GM12878 (cell line): ENCODE measurements around the gene EPN1. TPM values are rescaled to one million over a fixed set of nuclear protein-coding genes. Genes with fewer than 3 reads are reported as not detected.

Experiments
- ATAC-seq: fragments of 200-7000 bp; cut with Tn5 transposase; 3 replicates; pipeline ENCODE4 v1.9.1; 2020; ENCODE audit warnings: mild to moderate bottlenecking, moderate library complexity
- BruUV-seq: library from RNA; stranded (reverse); fragments of 400-500 nt; replicated peaks from 2 replicates; lab custom pipeline; 2021; lab: Mats Ljungman, UMichigan
- CTCF ChIA-PET: fragments of 300-600 bp; sonication (Branson Sonifier 250); formaldehyde crosslinking; extraction: SDS; loops from one replicate; lab custom pipeline; 2021; ENCODE audit warnings: inconsistent platforms; lab: Yijun Ruan, JAX
- POLR2A ChIA-PET: fragments of 350-600 bp; formaldehyde crosslinking; extraction: SDS; loops from one replicate; lab custom pipeline; 2021; ENCODE audit warnings: inconsistent platforms; lab: Charles Lee
- RAD21 ChIA-PET: fragments of 300-600 bp; sonication (Branson Sonifier 250); formaldehyde crosslinking; loops from one replicate; lab custom pipeline; 2023; ENCODE audit warnings: antibody characterized with exemption; ENCODE audit not compliant: unreplicated experiment; lab: Charles Lee
- SMC1A ChIA-PET: fragments of 300-600 bp; sonication (Branson Sonifier 250); formaldehyde crosslinking; loops from one replicate; lab custom pipeline; 2023; ENCODE audit not compliant: unreplicated experiment, uncharacterized antibody; lab: Charles Lee
- DNase-seq: peaks from one replicate; pipeline ENCODE4 v3.0.0-alpha.2; 2011; ENCODE audit warnings: low read depth, low spot score
- FAIRE-seq: peaks from 3 replicates; lab custom pipeline; 2011; peaks lifted over from hg19 to GRCh38; lab: Jason Lieb, UNC
- H2AFZ ChIP-seq: 2 replicates; pipeline ENCODE4 v1.6.0; 2011; ENCODE audit warnings: low read depth, low read length, control low read depth; ENCODE audit not compliant: control insufficient read depth
- H3K27ac ChIP-seq: 2 replicates; pipeline ENCODE4 v1.5.1; 2011; ENCODE audit warnings: control low read depth; ENCODE audit not compliant: control insufficient read depth, insufficient read depth
- H3K27me3 ChIP-seq, 2 experiments: replicated peaks in 1 of 2; 2 replicates each; pipeline versions ENCODE4 v1.6.0 to v1.6.1; 2011; ENCODE audit warnings: low read length in 1 of 2; ENCODE audit not compliant: control insufficient read depth in 2 of 2, insufficient read depth in 2 of 2
- H3K36me3 ChIP-seq, 2 experiments: 2 replicates each; pipeline ENCODE4 v1.5.1; 2011; ENCODE audit warnings: low read length in 1 of 2; ENCODE audit not compliant: control insufficient read depth in 2 of 2, insufficient read depth in 2 of 2
- H3K4me1 ChIP-seq: 2 replicates; pipeline ENCODE4 v1.6.1; 2011; ENCODE audit warnings: mild to moderate bottlenecking, low read length, moderate library complexity, mixed read lengths; ENCODE audit not compliant: control insufficient read depth, insufficient read depth
- H3K4me2 ChIP-seq: 2 replicates; pipeline ENCODE4 v1.6.0; 2011; ENCODE audit warnings: control low read depth; ENCODE audit not compliant: control insufficient read depth, insufficient read depth
- H3K4me3 ChIP-seq: fragments of 200-600 bp; sonication (generic); 2 replicates; pipeline ENCODE4 v1.5.1; 2016
- H3K79me2 ChIP-seq: 2 replicates; pipeline ENCODE4 v1.6.0; 2011; ENCODE audit warnings: low read length; ENCODE audit not compliant: control insufficient read depth, insufficient read depth
- H3K9ac ChIP-seq: 2 replicates; pipeline ENCODE4 v1.8.0; 2011; ENCODE audit warnings: low read length, control low read depth, mixed read lengths; ENCODE audit not compliant: control insufficient read depth, insufficient read depth
- H3K9me3 ChIP-seq: replicated peaks from 3 replicates; pipeline ENCODE4 v1.5.1; 2011; ENCODE audit warnings: mild to moderate bottlenecking, low read length; ENCODE audit not compliant: control insufficient read depth, insufficient read depth
- H4K20me1 ChIP-seq: 2 replicates; pipeline ENCODE4 v1.6.0; 2011; ENCODE audit not compliant: control insufficient read depth, insufficient read depth
- HCFC1 ChIP-seq: fragments of 150-350 bp; IDR thresholded peaks from 2 replicates; pipeline ENCODE4 v1.6.1; 2014; ENCODE audit warnings: low read length
- NBN ChIP-seq: fragments of 450-650 bp; IDR thresholded peaks from 2 replicates; pipeline ENCODE4 v1.6.1; 2016
- POLR2AphosphoS2 ChIP-seq: IDR thresholded peaks from 2 replicates; pipeline ENCODE4 v1.6.1; 2011; ENCODE audit warnings: low read depth, mild to moderate bottlenecking, low read length, improper control_type of control experiment, moderate library complexity
- RCOR1 ChIP-seq: conservative IDR thresholded peaks from 2 replicates; pipeline ENCODE4 v1.6.1; 2012; ENCODE audit warnings: low read depth, low read length, improper control_type of control experiment
- WGBS: methylation state at CpG from one replicate; pipeline ENCODE4 v1.1.6; 2016; ENCODE audit warnings: low lambda C conversion rate; ENCODE audit not compliant: insufficient replicate concordance, insufficient coverage; ENCODE audit errors: missing lambda C conversion rate; 5-methylcytosine and 5-hydroxymethylcytosine counted together
- in situ Hi-C: fragments of 300-500 bp; cut with MboI; formaldehyde crosslinking; loops from 9 replicates; pipeline ENCODE4 v1.14.3; 2018; ENCODE audit warnings: mixed read lengths
- intact Hi-C: fragments of 100-400 bp; cut with micrococcal nuclease; formaldehyde crosslinking; loops from one replicate; pipeline ENCODE4 v1.14.2; 2022; ENCODE audit not compliant: unreplicated experiment
- polyA plus RNA-seq, 11 experiments: library from polyadenylated mRNA; depleted of rRNA in 4 of 11; unstranded in 6 of 11; stranded (reverse) in 5 of 11; fragments of >200 nt; fragmentation: Nextera tagmentation in 4 of 11; fragmentation: Illumina TruSeq in 1 of 11; extraction: Ambion mirVana in 4 of 11; extraction: Trizol in 1 of 11; gene quantifications; 1 replicate in 1 of 11; 2 replicates in 10 of 11; pipeline versions ENCODE4 v1.2.1 to v1.2.3, GENCODE V29; 2011 to 2016; ENCODE audit warnings: inconsistent platforms in 2 of 11, missing spikeins in 2 of 11, low read depth in 1 of 11
- total RNA-seq, 4 experiments: library from RNA; depleted of rRNA in 3 of 4; stranded (reverse); fragments of >200 nt in 3 of 4; fragmentation: Illumina TruSeq in 1 of 4; extraction: Trizol in 1 of 4; gene quantifications; 2 replicates each; pipeline versions ENCODE4 v1.2.1 to v1.2.3, GENCODE V29; 2013 to 2021
- TF ChIP-seq, protein P1 (sequence below): IDR thresholded peaks from 2 replicates; pipeline ENCODE4 v1.6.1; 2011; ENCODE audit warnings: borderline replicate concordance, low read depth, mild to moderate bottlenecking, moderate library complexity, mixed read lengths, low read length; ENCODE audit not compliant: insufficient read depth; ENCODE audit errors: extremely low read length
- TF ChIP-seq, protein P2 (sequence below): IDR thresholded peaks from 2 replicates; pipeline ENCODE4 v1.6.1; 2012; ENCODE audit warnings: improper control_type of control experiment, low read depth, low read length; ENCODE audit not compliant: insufficient replicate concordance
- TF ChIP-seq, protein P3 (sequence below): IDR thresholded peaks from 2 replicates; pipeline ENCODE4 v1.6.1; 2011; ENCODE audit warnings: low read depth, mild to moderate bottlenecking, low read length, moderate library complexity, borderline replicate concordance; ENCODE audit errors: extremely low read depth

The EPN1 gene
- total and polyA plus RNA-seq, 10 of the 15 experiments (the other 5 are each of a cell fraction or from before 2014, with no cell fraction given), result 0.11 to 88.5 (median 10.6) TPM

GRCh38 chr19:55673889-55674288, 1.1 kb upstream of the EPN1 start:
- ChIA-PET POLR2A (interaction anchor here (1.2 to 1.4 kb wide), 2 partner anchors 17 kb away, joined by 3 to 5 read pairs; no protein-coding TSS in a partner anchor), RAD21 (interaction anchor here (0.7 kb wide), 1 partner anchor 16 kb away, joined by 4 read pairs; no protein-coding TSS in a partner anchor), SMC1A (interaction anchor here (0.7 kb wide), 1 partner anchor 133 kb away, joined by 3 read pairs; no protein-coding TSS in a partner anchor), CTCF (interaction anchor here (1.1 to 3.6 kb wide), 2 partner anchors 17 to 42 kb away, joined by 4 to 33 read pairs; no protein-coding TSS in a partner anchor)
- ATAC-seq, result no peak
- WGBS, result 79% methylated on average over 7 of the region's 15 CpGs
- BruUV-seq, result no TSS peak
- no peak overlapping the region for H3K27ac ChIP-seq
- H3K9me3 ChIP-seq, result no peaks in the 10 kb centered on the region
- FAIRE-seq, result no peak
- no peaks in the 10 kb centered on the region for H3K27me3 ChIP-seq
- H3K4me2 ChIP-seq, result no peak overlapping the region
- peaks cover 10% of the 10 kb centered on the region for H4K20me1 ChIP-seq
- H2AFZ ChIP-seq, result no peak overlapping the region
- H3K4me3 ChIP-seq, result no peak overlapping the region
- H3K9ac ChIP-seq, result no peak overlapping the region
- intact Hi-C loops, result no loop called here
- H3K79me2 ChIP-seq, result peaks cover 42% of the 10 kb centered on the region
- TF ChIP-seq, protein P1, sequence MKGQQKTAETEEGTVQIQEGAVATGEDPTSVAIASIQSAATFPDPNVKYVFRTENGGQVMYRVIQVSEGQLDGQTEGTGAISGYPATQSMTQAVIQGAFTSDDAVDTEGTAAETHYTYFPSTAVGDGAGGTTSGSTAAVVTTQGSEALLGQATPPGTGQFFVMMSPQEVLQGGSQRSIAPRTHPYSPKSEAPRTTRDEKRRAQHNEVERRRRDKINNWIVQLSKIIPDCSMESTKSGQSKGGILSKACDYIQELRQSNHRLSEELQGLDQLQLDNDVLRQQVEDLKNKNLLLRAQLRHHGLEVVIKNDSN, result no peak
- no peak for TF ChIP-seq HCFC1
- TF ChIP-seq, protein P2, sequence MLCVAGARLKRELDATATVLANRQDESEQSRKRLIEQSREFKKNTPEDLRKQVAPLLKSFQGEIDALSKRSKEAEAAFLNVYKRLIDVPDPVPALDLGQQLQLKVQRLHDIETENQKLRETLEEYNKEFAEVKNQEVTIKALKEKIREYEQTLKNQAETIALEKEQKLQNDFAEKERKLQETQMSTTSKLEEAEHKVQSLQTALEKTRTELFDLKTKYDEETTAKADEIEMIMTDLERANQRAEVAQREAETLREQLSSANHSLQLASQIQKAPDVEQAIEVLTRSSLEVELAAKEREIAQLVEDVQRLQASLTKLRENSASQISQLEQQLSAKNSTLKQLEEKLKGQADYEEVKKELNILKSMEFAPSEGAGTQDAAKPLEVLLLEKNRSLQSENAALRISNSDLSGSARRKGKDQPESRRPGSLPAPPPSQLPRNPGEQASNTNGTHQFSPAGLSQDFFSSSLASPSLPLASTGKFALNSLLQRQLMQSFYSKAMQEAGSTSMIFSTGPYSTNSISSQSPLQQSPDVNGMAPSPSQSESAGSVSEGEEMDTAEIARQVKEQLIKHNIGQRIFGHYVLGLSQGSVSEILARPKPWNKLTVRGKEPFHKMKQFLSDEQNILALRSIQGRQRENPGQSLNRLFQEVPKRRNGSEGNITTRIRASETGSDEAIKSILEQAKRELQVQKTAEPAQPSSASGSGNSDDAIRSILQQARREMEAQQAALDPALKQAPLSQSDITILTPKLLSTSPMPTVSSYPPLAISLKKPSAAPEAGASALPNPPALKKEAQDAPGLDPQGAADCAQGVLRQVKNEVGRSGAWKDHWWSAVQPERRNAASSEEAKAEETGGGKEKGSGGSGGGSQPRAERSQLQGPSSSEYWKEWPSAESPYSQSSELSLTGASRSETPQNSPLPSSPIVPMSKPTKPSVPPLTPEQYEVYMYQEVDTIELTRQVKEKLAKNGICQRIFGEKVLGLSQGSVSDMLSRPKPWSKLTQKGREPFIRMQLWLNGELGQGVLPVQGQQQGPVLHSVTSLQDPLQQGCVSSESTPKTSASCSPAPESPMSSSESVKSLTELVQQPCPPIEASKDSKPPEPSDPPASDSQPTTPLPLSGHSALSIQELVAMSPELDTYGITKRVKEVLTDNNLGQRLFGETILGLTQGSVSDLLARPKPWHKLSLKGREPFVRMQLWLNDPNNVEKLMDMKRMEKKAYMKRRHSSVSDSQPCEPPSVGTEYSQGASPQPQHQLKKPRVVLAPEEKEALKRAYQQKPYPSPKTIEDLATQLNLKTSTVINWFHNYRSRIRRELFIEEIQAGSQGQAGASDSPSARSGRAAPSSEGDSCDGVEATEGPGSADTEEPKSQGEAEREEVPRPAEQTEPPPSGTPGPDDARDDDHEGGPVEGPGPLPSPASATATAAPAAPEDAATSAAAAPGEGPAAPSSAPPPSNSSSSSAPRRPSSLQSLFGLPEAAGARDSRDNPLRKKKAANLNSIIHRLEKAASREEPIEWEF, result no peak
- no peak for TF ChIP-seq POLR2AphosphoS2
- TF ChIP-seq, protein P3, sequence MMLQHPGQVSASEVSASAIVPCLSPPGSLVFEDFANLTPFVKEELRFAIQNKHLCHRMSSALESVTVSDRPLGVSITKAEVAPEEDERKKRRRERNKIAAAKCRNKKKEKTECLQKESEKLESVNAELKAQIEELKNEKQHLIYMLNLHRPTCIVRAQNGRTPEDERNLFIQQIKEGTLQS, result no peak
- TF ChIP-seq RCOR1, result no peak
- no peak for TF ChIP-seq NBN
- TF ChIP-seq, all 136 proteins: peak for 0
- no peak for DNase-seq
- peaks cover 16% of the 10 kb centered on the region for H3K4me1 ChIP-seq
- in situ Hi-C loops, result loop anchor here (25.0 kb wide), 1 partner anchor 1537 kb away; the partner anchor contains the start of gene CNOT3
- peaks cover 11 to 28% of the 10 kb centered on the region in 2 experiments for H3K36me3 ChIP-seq
